Chondrocyte (in vitro differentiated cells): ENCODE results near the gene TMEM190. TPM values are rescaled to one million over a fixed set of nuclear protein-coding genes. Genes with fewer than 3 reads are reported as not detected.
A peak's percentile ranks its signal among the peaks of the same experiment; 100 is the strongest.
"Not testable (repeated sequence)": the region's sequence is repeated elsewhere in the genome, so short reads cannot be mapped to it uniquely, and the experiment has no call there.

Experiments used
- DNase-seq: peaks from one replicate; pipeline ENCODE4 v3.0.0; 2021; ENCODE audit warnings: mixed read lengths, low spot score
- H3K27ac Mint-ChIP-seq: one replicate; pipeline ENCODE4 v1.8.0; 2021; ENCODE audit warnings: mild to moderate bottlenecking, moderate library complexity, mixed read lengths; ENCODE audit not compliant: unreplicated experiment
- H3K27me3 Mint-ChIP-seq: 2 replicates; pipeline ENCODE4 v1.8.0; 2021; ENCODE audit warnings: low read depth, mixed read lengths
- H3K36me3 Mint-ChIP-seq: 2 replicates; pipeline ENCODE4 v1.8.0; 2021; ENCODE audit warnings: low read depth, mixed read lengths
- H3K4me1 Mint-ChIP-seq: 2 replicates; pipeline ENCODE4 v1.8.0; 2021; ENCODE audit warnings: low read depth, mild to moderate bottlenecking, mixed read lengths
- H3K4me3 Mint-ChIP-seq: one replicate; pipeline ENCODE4 v1.8.0; 2021; ENCODE audit warnings: mild to moderate bottlenecking, moderate library complexity, mixed read lengths; ENCODE audit not compliant: unreplicated experiment
- H3K9me3 Mint-ChIP-seq: 2 replicates; pipeline ENCODE4 v1.8.0; 2021; ENCODE audit warnings: low read depth, mixed read lengths
- total RNA-seq: library from RNA; stranded (reverse); gene quantifications from 3 replicates; pipeline ENCODE4 v1.2.1, GENCODE V29; 2021
- TF ChIP-seq, protein P1 (sequence below): fragments of 200-600 bp; sonication (generic); IDR thresholded peaks from 2 replicates; pipeline ENCODE4 v1.5.0; 2021; ENCODE audit warnings: antibody characterized with exemption, mild to moderate bottlenecking, moderate library complexity

The TMEM190 gene
- total RNA-seq, 1 donor from 2014 or later, result 0.52 TPM

DNA sequence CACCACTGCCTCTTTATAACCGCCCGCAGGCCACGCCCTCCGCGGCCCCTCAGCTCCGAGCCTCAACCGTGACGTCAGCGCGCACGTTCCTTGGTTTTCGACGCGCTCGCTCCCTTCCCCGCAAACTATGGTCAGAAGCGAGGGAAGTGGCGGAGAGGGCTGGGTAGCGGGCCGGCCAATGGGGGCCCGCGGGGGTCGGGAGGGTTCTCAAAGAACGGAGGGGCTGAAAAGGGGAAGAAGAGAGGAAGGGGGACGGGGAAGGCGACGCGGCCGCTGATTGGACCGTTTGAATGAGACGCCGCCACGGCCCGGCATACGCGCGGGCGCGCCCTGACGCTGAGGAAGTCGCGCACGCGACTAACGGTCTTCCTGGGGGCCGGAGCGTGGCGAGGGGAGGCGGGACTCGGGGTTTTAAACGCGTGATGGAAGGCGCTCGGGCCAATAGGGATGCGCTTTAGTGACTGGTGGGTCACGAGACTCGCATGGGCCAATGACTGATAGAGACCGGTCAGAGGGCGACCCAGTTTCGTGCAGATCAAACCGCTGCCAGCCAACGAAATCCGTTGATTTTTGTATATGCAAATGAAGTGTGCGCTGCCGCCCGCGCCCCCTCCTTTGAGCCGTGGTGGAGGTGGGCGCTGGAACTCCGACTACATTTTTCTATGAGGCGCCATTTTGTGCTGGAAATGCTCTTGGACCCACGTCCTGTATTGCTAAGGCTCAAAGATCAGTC is 31.3 kb downstream of the TMEM190 start:
- peak overlapping the region; percentile 98 for H3K27ac Mint-ChIP-seq
- H3K27me3 Mint-ChIP-seq, result no peaks in the 10 kb centered on the region
- TF ChIP-seq, protein P1, sequence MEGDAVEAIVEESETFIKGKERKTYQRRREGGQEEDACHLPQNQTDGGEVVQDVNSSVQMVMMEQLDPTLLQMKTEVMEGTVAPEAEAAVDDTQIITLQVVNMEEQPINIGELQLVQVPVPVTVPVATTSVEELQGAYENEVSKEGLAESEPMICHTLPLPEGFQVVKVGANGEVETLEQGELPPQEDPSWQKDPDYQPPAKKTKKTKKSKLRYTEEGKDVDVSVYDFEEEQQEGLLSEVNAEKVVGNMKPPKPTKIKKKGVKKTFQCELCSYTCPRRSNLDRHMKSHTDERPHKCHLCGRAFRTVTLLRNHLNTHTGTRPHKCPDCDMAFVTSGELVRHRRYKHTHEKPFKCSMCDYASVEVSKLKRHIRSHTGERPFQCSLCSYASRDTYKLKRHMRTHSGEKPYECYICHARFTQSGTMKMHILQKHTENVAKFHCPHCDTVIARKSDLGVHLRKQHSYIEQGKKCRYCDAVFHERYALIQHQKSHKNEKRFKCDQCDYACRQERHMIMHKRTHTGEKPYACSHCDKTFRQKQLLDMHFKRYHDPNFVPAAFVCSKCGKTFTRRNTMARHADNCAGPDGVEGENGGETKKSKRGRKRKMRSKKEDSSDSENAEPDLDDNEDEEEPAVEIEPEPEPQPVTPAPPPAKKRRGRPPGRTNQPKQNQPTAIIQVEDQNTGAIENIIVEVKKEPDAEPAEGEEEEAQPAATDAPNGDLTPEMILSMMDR, result no peak

DNA sequence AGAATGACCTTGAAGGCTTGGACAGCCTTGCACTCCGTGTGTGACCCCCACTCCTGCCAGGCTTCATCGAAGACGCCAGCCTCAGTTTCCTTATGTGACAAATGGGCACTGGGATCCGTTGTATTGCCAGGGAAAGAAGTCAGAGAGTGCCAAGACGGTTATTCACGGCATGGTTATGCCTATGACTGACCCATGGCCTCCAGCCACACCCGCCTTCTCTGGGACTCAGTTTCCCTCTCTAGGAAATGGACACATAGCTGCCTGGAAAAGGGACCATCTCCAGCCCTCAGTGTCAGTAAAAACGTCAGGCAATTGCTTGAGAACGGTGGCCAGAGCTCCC is 31.9 kb downstream of the TMEM190 start:
- TF ChIP-seq, protein P1, result no peak

More for the DNA sequence above, 31.3 kb downstream of the TMEM190 start:
- Mint-ChIP-seq H3K36me3 (peaks cover 23% of the 10 kb centered on the region), H3K4me3 (peak overlapping the region; percentile 86), H3K9me3 (peaks cover 9% of the 10 kb centered on the region), H3K4me1 (peaks cover 29% of the 10 kb centered on the region)
- DNase-seq, result peak; percentile 99

DNA sequence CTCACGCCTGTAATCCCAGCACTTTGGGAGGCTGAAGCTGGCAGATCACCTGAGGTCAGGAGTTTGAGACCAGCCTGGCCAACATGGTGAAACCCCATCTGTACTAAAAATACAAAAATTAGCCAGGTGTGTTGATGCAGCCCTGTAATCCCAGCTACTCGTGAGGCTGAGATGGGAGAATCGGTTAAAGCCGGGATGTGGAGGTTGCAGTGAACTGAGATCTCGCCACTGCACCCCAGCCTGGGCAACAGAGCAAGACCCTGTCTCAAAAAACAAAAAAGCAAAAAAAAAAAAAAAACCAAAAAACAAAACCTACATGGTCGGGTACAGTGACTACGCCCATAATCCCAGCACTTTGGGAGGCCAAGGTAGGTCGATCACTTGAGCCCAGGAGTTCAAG is 32.6 kb downstream of the TMEM190 start:
- Mint-ChIP-seq H3K27ac (peak overlapping the region; percentile 98), H3K4me1 (peaks cover 22% of the 10 kb centered on the region), H3K36me3 (peaks cover 14% of the 10 kb centered on the region)
- not testable (repeated sequence) for H3K4me3 Mint-ChIP-seq, DNase-seq, H3K9me3 Mint-ChIP-seq, H3K27me3 Mint-ChIP-seq

More for the DNA sequence above, 31.9 kb downstream of the TMEM190 start:
- peaks cover 19% of the 10 kb centered on the region for H3K36me3 Mint-ChIP-seq
- H3K4me3 Mint-ChIP-seq, result peak overlapping the region; percentile 86
- peaks cover 26% of the 10 kb centered on the region for H3K4me1 Mint-ChIP-seq
- H3K27me3 Mint-ChIP-seq, result no peaks in the 10 kb centered on the region
- peaks cover 9% of the 10 kb centered on the region for H3K9me3 Mint-ChIP-seq
- DNase-seq, result no peak
- peak overlapping the region; percentile 98 for H3K27ac Mint-ChIP-seq

DNA sequence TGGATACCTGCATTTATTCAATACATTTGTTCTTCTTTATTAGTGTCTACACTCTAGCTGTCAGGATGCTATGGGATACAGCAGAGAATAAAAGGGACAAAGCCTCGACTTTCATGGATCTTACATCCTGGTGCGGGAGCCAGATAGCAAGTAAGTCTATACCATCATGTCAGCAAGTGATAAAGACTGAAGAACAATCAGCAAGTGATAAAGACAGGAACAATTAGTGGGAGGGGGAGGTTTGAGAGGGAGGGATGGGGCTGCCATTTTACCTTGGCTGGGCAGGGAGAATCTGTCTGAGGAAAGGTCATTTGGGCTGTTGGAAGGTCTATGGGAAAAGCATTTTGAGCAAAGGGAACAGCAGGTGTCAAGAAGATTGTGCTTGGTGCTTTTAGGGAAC is 33.5 kb downstream of the TMEM190 start:
- no peak for DNase-seq
- Mint-ChIP-seq H3K36me3 (peaks cover 14% of the 10 kb centered on the region), H3K27ac (no peak overlapping the region), H3K4me3 (no peak overlapping the region), H3K9me3 (peaks cover 9% of the 10 kb centered on the region), H3K27me3 (peaks cover 2% of the 10 kb centered on the region), H3K4me1 (peaks cover 22% of the 10 kb centered on the region)
- TF ChIP-seq, protein P1, result no peak

DNA sequence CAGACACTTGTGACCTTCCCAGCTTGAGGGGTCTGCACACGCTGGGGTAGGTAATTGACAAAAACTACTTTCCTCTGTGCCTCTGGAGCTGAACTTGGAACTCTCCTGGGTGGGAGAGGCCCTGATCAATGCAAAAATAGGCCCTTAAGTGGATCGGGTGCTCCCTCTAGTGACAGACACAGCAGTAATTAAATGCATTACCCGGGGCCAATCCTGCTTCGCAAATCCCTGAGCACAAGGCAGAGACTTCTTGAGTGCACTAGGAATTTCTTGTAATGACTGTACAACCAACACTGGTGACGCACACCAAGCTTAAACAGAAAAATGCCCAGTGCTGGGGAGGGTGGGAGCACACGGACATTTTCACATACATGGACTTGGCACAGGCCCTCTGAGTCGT is 41.6 kb downstream of the TMEM190 start:
- TF ChIP-seq, protein P1, result peak; percentile 92
- H3K9me3 Mint-ChIP-seq, result no peaks in the 10 kb centered on the region
- H3K27me3 Mint-ChIP-seq, result peaks cover 8% of the 10 kb centered on the region
- no peak for DNase-seq
- no peak overlapping the region for H3K27ac Mint-ChIP-seq
- no peaks in the 10 kb centered on the region for H3K4me1 Mint-ChIP-seq
- no peaks in the 10 kb centered on the region for H3K36me3 Mint-ChIP-seq
- no peak overlapping the region for H3K4me3 Mint-ChIP-seq

DNA sequence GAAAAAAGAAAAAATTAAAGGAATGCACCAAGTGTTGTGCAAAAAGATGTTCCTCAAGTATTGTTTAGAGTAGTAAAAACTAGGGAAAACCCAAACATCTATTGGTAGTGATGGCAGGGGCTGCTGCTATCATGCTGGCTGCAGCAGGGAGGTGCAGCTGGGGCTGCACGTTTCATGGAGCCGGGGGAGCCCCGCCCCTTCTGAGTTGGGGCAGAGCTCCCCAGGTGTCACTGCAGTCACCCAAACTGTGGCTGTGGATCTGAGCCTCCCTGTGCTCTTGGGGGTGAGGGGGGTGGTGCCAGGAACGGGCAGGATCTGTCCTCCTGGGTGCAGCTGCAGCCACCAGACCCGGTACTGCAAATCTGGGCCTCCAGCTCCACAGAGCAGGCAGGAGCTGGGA is 42.5 kb downstream of the TMEM190 start:
- Mint-ChIP-seq H3K9me3 (no peaks in the 10 kb centered on the region), H3K36me3 (no peaks in the 10 kb centered on the region), H3K4me3 (no peak overlapping the region), H3K4me1 (no peaks in the 10 kb centered on the region), H3K27me3 (peaks cover 13% of the 10 kb centered on the region), H3K27ac (no peak overlapping the region)
- no peak for DNase-seq
- TF ChIP-seq, protein P1, result no peak
